Sigmoid colon (tissue), 7 donors: ENCODE results near the gene DUS3L. TPM values are rescaled to one million over a fixed set of nuclear protein-coding genes. Genes with fewer than 3 reads are reported as not detected.

ENCODE experiments used
- DNase-seq: peaks from one replicate; pipeline ENCODE4 v3.0.0-alpha.2; 2019
- H3K27ac ChIP-seq, 4 donors: fragments of 200-600 bp; sonication (generic); one replicate each; pipeline ENCODE4 v1.5.1; 2016 to 2019; ENCODE audit warnings: mild to moderate bottlenecking in 1 of 4
- H3K27me3 ChIP-seq, 3 donors: fragments of 200-600 bp; sonication (generic); one replicate each; pipeline ENCODE4 v1.5.1; 2019; ENCODE audit warnings: mild to moderate bottlenecking in 1 of 3
- H3K36me3 ChIP-seq, 4 donors: fragments of 200-600 bp; sonication (generic); one replicate each; pipeline ENCODE4 v1.5.1; 2016 to 2019
- H3K4me1 ChIP-seq, 4 donors: fragments of 200-600 bp; sonication (generic); one replicate each; pipeline ENCODE4 v1.5.1; 2017 to 2019
- H3K4me3 ChIP-seq, 4 donors: fragments of 200-600 bp; sonication (generic); one replicate each; pipeline ENCODE4 v1.5.1; 2017 to 2019; ENCODE audit warnings: mild to moderate bottlenecking in 2 of 4, moderate library complexity in 1 of 4
- H3K9me3 ChIP-seq, 4 donors: fragments of 200-600 bp in 3 of 4; sonication (generic) in 3 of 4; one replicate each; pipeline versions ENCODE4 v1.5.1 to v1.6.1; 2013 to 2019
- CTCF ChIP-seq, 4 experiments: fragments of 450-650 bp in 3 of 4; fragments of 200-600 bp in 1 of 4; IDR thresholded peaks; one replicate each; pipeline ENCODE4 v1.5.1; 2016 to 2019; ENCODE audit warnings: antibody characterized with exemption in 4 of 4, mild to moderate bottlenecking in 3 of 4, moderate library complexity in 2 of 4
- EP300 ChIP-seq, 4 donors: sonication (generic); formaldehyde crosslinking; IDR thresholded peaks; one replicate each; pipeline ENCODE4 v1.6.1; 2017; ENCODE audit warnings: antibody characterized with exemption in 4 of 4
- POLR2A ChIP-seq, 2 donors: fragments of 450-650 bp; IDR thresholded peaks; one replicate each; pipeline ENCODE4 v1.6.1; 2016; ENCODE audit warnings: antibody characterized with exemption in 2 of 2, mild to moderate bottlenecking in 2 of 2, moderate library complexity in 2 of 2
- POLR2AphosphoS5 ChIP-seq, 4 donors: sonication (generic); formaldehyde crosslinking; IDR thresholded peaks; one replicate each; pipeline ENCODE4 v1.6.1; 2017; ENCODE audit warnings: antibody characterized with exemption in 4 of 4
- WGBS, 2 donors: extraction: QIAGEN DNeasy Blood & Tissue Kit; methylation state at CpG; one replicate each; pipeline ENCODE4 v1.1.7; 2013; 5-methylcytosine and 5-hydroxymethylcytosine counted together
- intact Hi-C: fragments of 100-400 bp; cut with DNase I; formaldehyde crosslinking; loops from one replicate; pipeline ENCODE4 v1.15.1; 2023
- polyA plus RNA-seq, 3 donors: library from polyadenylated mRNA; stranded (reverse); fragments of 200-250 nt; gene quantifications; one replicate each; pipeline ENCODE4 v1.2.3, GENCODE V29; 2013
- total RNA-seq, 4 donors: library from RNA; depleted of rRNA; stranded (reverse); fragments of >200 nt; gene quantifications; one replicate each; pipeline ENCODE4 v1.1.0, GENCODE V29; 2016
- donor health status: healthy with polysubstance abuse.
- donor health status: Bipolar disorder and iron deficiency.
- donor health status: healthy.

The DUS3L gene
- total and polyA plus RNA-seq, 7 donors, result 8.3 to 42.0 (median 27.1) TPM

GRCh38 chr19:5767949-5768348, 23.0 kb downstream of the DUS3L start:
- no peak overlapping the region for H3K4me3 ChIP-seq
- 85 to 93% methylated on average over 10 of the region's 10 CpGs for WGBS, 2 donors
- DNase-seq, result no peak
- H3K27me3 ChIP-seq, result no peaks in the 10 kb centered on the region
- H3K27ac ChIP-seq, result no peak overlapping the region
- intact Hi-C loops, result no loop called here
- no peaks in the 10 kb centered on the region for H3K9me3 ChIP-seq
- TF ChIP-seq CTCF (IDR thresholded peaks at IDR 0.05), result no peak
- TF ChIP-seq POLR2A (IDR thresholded peaks at IDR 0.05), result no peak
- no peak for TF ChIP-seq POLR2AphosphoS5 (IDR thresholded peaks at IDR 0.05)
- no peak for TF ChIP-seq EP300 (IDR thresholded peaks at IDR 0.05)
- no peaks in the 10 kb centered on the region for H3K4me1 ChIP-seq
- H3K36me3 ChIP-seq, result no peaks in the 10 kb centered on the region

GRCh38 chr19:5765220-5765619, 25.7 kb downstream of the DUS3L start:
- H3K27me3 ChIP-seq, result no peaks in the 10 kb centered on the region
- no peak for DNase-seq
- no peaks in the 10 kb centered on the region for H3K36me3 ChIP-seq
- TF ChIP-seq CTCF (IDR thresholded peaks at IDR 0.05), result no peak
- no peak for TF ChIP-seq POLR2AphosphoS5 (IDR thresholded peaks at IDR 0.05)
- no peak overlapping the region for H3K4me3 ChIP-seq
- H3K27ac ChIP-seq, result no peak overlapping the region
- H3K4me1 ChIP-seq, result no peaks in the 10 kb centered on the region
- 95% methylated on average over 3 of the region's 3 CpGs for WGBS, 2 donors
- intact Hi-C loops, result no loop called here
- no peaks in the 10 kb centered on the region for H3K9me3 ChIP-seq

GRCh38 chr19:5762608-5763217, 28.2 kb downstream of the DUS3L start:
- intact Hi-C loops, result no loop called here
- no peaks in the 10 kb centered on the region for H3K9me3 ChIP-seq
- no peak overlapping the region for H3K27ac ChIP-seq
- H3K36me3 ChIP-seq, result no peaks in the 10 kb centered on the region
- TF ChIP-seq POLR2AphosphoS5 (IDR thresholded peaks at IDR 0.05), result no peak
- no peaks in the 10 kb centered on the region for H3K4me1 ChIP-seq
- peaks cover 0 to 4% (median 0%) of the 10 kb centered on the region in 3 donors for H3K27me3 ChIP-seq
- no peak for DNase-seq
- no peak overlapping the region for H3K4me3 ChIP-seq
- 92 to 93% methylated on average over 5 of the region's 5 CpGs for WGBS, 2 donors

- no peaks in the 10 kb centered on the region for H3K9me3 ChIP-seq
- no peak overlapping the region for H3K4me3 ChIP-seq
- H3K27me3 ChIP-seq, result peaks cover 0 to 13% (median 0%) of the 10 kb centered on the region in 3 donors
- no peak overlapping the region for H3K27ac ChIP-seq
- no peaks in the 10 kb centered on the region for H3K36me3 ChIP-seq
- intact Hi-C loops, result no loop called here
- 66 to 76% methylated on average over 6 of the region's 6 CpGs for WGBS, 2 donors
- TF ChIP-seq CTCF (IDR thresholded peaks at IDR 0.05) (no peak), POLR2A (IDR thresholded peaks at IDR 0.05) (no peak), EP300 (IDR thresholded peaks at IDR 0.05) (no peak), POLR2AphosphoS5 (IDR thresholded peaks at IDR 0.05) (no peak)
- no peak for DNase-seq
- H3K4me1 ChIP-seq, result no peaks in the 10 kb centered on the region
Observed at GRCh38 chr19:5753743-5754142, 37.2 kb downstream of the DUS3L start.

GRCh38 chr19:5751709-5752108, 39.3 kb downstream of the DUS3L start:
- Histone ChIP-seq H3K27me3 (peaks cover 0 to 22% (median 0%) of the 10 kb centered on the region in 3 donors), H3K27ac (no peak overlapping the region), H3K4me1 (no peaks in the 10 kb centered on the region), H3K4me3 (no peak overlapping the region), H3K36me3 (no peaks in the 10 kb centered on the region), H3K9me3 (no peaks in the 10 kb centered on the region)
- intact Hi-C loops, result no loop called here
- no peak for DNase-seq
- 63 to 82% methylated on average over 7 of the region's 7 CpGs for WGBS, 2 donors
- TF ChIP-seq CTCF (IDR thresholded peaks at IDR 0.05) (no peak), POLR2AphosphoS5 (IDR thresholded peaks at IDR 0.05) (no peak), EP300 (IDR thresholded peaks at IDR 0.05) (no peak), POLR2A (IDR thresholded peaks at IDR 0.05) (no peak)
